NCI-H2171 (cell line): ENCODE results near the gene NEK8.
A peak's percentile ranks its signal among the peaks of the same experiment; 100 is the strongest.
"Not testable (repeated sequence)": the region's sequence is repeated elsewhere in the genome, so short reads cannot be mapped to it uniquely, and the experiment has no call there.

Source experiments
- DNase-seq: peaks from one replicate; lab custom pipeline; 2025; lab: John Stamatoyannopoulos, UW

The NEK8 gene

GRCh38 chr17:28725660-28726225 is 2.8 kb upstream of the NEK8 start:
- peak; percentile 82 for DNase-seq

GRCh38 chr17:28726226-28726626 is 2.4 kb upstream of the NEK8 start, which contains the start of gene TLCD1:
Gene TLCD1 (minus strand): TSS chr17:28726233. CDS start chr17:28726097, 136 bp downstream.
- peak; percentile 73 for DNase-seq

- DNase-seq: peak; percentile 94
Measured at GRCh38 chr17:28726627-28727491, 1.7 kb upstream of the NEK8 start.

DNA sequence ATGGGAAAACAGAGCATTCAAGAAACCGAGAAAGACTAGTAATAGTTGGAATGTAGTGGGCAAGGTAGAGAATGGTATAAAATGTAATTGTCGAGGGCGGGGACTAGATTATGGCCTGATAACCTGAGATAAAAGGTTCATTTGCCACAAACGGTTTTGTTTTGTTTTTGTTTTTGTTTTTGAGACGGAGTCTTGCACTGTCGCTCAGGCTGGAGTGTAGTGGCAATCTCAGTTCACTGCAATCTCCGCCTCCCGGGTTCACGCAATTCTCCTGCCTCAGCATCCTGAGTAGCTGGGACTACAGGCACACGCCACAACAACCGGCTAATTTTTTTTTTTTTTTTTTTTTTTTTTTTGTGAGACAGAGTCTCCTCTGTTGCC is 1.4 kb downstream of the NEK8 start:
- no peak for DNase-seq

DNA sequence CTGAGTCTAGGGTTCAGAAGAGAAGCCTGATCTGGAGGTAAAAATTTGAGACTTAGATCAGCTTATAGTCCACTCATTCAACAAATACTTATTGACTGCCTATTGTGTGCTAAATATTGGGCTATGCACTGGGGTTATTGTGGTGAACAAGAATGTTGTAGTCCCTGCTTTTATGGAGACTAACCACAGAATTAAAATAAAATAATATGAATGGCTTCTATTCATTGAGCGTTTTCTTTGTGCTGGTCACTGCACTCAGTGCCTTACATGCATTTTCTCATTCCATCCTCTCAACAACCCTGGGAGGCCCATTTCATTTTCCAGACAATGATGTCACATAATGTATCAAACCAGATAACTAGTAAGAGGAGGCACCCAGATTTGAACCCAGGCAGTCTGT is 4.8 kb downstream of the NEK8 start:
- no peak for DNase-seq

- no peak for DNase-seq
Measured at GRCh38 chr17:28734712-28735241, 6.2 kb downstream of the NEK8 start.

DNA sequence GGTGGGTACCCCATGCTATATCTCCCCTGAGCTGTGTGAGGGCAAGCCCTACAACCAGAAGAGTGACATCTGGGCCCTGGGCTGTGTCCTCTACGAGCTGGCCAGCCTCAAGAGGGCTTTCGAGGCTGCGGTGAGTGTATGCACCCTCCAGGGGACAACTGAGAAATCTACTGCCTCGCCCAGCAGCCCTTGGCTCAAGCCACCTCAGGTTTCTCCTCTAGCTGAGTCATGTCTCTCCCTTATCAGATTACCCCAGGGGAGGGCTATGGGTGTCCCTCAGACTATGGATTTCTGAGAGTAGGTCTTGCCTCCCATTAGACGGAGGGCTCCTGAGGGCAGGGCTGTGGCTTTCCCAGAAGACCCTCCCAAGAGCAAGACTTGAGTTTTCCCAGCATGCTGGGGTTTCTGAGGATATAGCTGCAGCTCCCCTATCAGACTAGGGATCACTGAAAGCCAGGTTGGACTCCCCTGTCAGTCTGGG is 6.7 kb downstream of the NEK8 start:
- DNase-seq: no peak

GRCh38 chr17:28735913-28736769 is 7.6 kb downstream of the NEK8 start:
- DNase-seq: not testable (repeated sequence)

DNA sequence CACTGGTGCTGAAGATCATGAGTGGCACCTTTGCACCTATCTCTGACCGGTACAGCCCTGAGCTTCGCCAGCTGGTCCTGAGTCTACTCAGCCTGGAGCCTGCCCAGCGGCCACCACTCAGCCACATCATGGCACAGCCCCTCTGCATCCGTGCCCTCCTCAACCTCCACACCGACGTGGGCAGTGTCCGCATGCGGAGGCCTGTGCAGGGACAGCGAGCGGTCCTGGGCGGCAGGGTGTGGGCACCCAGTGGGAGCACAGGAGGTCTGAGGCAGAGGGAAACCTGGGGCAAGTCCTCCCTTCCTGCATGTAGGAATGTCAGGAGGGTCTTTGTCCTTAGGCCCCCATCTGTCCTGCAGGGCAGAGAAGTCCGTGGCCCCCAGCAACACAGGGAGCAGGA is 8.7 kb downstream of the NEK8 start:
- DNase-seq: no peak

DNA sequence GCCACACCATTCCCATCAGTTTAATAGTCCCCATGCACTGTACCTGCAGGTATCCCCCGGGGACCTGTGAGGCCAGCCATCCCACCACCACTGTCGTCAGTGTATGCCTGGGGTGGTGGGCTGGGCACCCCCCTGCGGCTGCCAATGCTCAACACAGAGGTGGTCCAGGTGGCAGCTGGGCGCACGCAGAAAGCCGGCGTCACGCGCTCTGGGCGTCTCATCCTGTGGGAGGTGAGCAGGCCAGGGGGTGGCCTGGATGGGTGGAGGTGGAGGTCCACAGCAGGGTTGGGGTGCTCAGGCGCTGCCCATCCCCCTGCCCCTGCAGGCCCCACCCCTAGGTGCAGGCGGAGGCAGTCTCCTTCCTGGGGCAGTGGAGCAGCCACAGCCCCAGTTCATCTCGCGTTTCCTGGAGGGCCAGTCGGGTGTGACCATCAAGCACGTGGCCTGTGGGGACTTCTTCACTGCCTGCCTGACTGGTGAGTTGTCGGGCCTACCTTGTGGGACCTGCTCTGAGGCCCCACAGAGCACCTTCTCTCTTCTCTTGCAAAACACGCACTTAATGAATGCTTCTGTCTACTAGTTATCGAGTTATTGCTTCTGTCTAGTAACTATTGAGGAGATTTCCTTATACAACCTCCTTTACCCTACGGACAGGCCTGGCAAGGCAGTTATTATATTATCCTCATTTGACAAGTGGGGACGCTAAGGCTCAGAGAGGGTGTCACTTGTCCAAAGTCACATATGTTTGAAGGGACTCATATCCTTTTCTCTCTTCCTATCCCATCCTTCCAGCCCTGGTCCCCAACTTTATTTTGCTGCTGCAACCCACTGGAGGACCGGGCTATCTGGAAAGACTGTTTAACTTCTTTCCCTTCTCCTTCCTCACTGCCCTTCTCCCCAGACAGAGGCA is 9.4 kb downstream of the NEK8 start:
- DNase-seq: no peak

DNA sequence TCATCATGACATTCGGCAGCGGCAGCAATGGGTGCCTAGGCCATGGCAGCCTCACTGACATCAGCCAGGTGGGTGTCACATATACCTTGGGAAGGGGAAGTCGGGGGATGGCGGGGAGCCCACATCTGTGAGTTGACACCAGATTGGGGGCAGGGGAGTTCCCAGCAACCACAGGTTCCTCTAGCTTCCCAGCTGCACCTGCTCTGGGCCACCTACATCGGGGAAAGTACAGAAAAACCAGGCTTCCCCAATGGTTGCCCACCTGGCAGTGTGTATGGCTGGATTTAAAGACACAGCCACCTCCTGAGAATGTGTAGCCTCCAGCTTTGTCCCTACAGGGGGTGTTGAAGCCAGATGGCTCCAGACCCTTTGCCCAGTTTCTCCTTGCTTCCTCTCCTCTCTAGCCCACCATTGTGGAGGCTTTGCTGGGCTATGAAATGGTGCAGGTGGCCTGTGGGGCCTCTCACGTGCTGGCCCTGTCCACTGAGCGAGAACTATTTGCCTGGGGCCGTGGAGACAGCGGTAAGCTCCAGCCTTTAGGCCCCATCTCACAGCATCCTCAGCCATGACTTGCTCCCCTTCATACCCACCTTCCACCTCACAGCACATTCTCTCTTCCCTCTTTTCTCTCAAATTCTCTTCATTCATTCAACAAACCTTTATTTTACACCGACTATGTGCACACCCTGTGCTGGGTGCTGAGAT is 10.2 kb downstream of the NEK8 start:
- no peak for DNase-seq

- no peak for DNase-seq
Measured at GRCh38 chr17:28740406-28741357, 12.1 kb downstream of the NEK8 start.

DNA sequence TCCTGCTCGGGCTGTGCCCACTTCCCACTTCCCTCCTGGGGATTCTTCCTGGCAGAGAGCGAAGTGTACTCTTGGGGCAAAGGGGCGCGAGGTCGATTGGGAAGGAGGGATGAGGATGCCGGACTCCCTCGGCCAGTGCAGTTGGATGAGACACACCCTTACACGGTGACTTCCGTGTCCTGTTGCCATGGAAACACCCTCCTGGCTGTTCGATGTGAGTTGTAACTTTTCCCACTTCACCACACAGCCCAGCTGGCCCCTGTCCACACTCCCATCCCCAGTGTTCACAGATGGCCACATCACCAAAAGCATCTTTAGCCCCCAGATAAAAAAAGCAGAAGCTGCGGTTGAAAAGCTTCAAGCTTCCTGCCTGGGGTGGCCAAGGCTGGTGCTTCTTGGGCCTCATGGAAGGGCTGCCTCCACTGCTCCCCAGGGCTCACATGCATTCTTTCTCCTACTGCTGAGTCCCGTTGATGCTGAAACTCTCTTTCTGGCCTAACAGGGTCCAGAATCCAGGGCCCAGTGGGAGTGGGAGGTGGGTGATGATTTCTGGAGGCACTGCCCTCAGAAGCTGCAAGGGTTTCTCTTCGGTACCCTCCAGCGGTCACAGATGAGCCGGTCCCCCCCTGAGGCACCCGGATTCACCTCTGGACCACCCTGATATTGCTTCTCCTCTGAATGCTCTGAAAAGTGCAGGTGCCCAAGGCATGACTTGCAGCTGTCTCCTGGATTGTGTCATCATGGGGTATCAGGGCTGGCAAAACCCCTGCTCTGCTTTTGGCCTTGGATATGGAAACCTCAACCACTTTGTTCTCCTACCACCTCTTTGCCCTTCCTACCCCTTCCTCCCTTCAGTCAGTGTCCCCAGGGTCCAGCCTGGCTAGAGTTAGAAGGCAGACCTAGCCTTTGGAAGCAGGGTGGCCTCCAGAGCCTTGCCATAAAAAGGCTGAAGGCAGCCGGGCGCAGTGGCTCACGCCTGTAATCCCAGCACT is 13.1 kb downstream of the NEK8 start:
- no peak for DNase-seq

- DNase-seq: peak; percentile 83
Measured at GRCh38 chr17:28743243-28744103, 14.9 kb downstream of the NEK8 start, which contains the start of gene TRAF4. Gene TRAF4 (plus strand): TSS chr17:28744011. CDS start chr17:28744113, 102 bp downstream.

DNA sequence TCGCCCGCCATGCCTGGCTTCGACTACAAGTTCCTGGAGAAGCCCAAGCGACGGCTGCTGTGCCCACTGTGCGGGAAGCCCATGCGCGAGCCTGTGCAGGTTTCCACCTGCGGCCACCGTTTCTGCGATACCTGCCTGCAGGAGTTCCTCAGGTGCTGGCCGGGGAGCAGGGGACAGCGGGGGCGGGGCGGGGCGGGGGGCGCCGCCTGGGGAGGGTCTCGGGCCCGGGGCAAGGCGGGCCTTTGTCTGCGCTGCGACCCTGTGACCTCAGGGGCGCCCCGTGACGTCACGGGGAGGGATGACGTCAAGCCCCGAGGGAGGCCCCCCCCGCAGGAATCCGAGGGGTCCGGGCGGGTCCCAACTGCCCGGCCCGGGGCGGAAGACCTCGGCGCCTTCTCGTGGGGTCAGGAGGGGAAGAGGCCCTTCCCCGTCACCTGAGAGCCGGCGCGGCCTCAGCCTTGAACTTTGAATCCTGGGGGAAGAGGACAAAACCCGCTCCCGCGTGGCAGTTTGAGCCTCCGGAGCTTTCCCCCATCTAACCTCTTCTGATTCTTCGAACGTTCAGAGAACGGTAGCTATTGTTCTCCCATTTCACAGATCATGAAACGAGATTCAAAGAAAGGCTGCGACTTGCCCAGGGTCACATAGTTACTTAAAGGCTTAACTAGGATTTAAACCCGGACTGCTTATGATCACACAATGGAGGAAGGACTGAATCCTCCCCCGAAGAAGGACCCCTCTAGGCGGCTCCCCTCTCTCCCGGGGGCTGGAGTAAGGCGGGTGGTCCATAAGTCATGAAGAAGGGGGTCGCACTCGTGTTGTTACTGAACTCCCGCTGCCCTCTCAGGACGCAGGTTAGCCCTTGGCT is 15.8 kb downstream of the NEK8 start:
- peak; percentile 41 for DNase-seq
